Astrocyte of the cerebellum (primary cell): ENCODE results near the gene HMCN1.

Experiments used
- DNase-seq: peaks from one replicate; pipeline ENCODE4 v3.0.0-alpha.2; 2011; ENCODE audit warnings: low read depth
- H3K4me3 ChIP-seq: 2 replicates; pipeline ENCODE4 v1.5.1; 2011; ENCODE audit warnings: mild to moderate bottlenecking, low read depth, low read length, moderate library complexity
- in situ Hi-C: cut with HindIII; loops from 2 replicates; pipeline ENCODE4 v1.10.0; 2017; ENCODE audit warnings: low sequenced_read_pairs
- TF ChIP-seq, protein P1 (sequence below): IDR thresholded peaks from 2 replicates; pipeline ENCODE4 v1.5.1; 2012; ENCODE audit warnings: low read length, low read depth, moderate library complexity, mild to moderate bottlenecking; ENCODE audit errors: missing control alignments

Gene HMCN1

GRCh38 chr1:185804206-185804605 is 70.0 kb downstream of the HMCN1 start:
- no peak overlapping the region for H3K4me3 ChIP-seq
- in situ Hi-C loops = loop anchor here (5.0 kb wide), 1 partner anchor 82 kb away; no protein-coding TSS in a partner anchor
- TF ChIP-seq, protein P1, sequence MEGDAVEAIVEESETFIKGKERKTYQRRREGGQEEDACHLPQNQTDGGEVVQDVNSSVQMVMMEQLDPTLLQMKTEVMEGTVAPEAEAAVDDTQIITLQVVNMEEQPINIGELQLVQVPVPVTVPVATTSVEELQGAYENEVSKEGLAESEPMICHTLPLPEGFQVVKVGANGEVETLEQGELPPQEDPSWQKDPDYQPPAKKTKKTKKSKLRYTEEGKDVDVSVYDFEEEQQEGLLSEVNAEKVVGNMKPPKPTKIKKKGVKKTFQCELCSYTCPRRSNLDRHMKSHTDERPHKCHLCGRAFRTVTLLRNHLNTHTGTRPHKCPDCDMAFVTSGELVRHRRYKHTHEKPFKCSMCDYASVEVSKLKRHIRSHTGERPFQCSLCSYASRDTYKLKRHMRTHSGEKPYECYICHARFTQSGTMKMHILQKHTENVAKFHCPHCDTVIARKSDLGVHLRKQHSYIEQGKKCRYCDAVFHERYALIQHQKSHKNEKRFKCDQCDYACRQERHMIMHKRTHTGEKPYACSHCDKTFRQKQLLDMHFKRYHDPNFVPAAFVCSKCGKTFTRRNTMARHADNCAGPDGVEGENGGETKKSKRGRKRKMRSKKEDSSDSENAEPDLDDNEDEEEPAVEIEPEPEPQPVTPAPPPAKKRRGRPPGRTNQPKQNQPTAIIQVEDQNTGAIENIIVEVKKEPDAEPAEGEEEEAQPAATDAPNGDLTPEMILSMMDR = no peak
- no peak for DNase-seq

GRCh38 chr1:185804608-185805007 is 70.4 kb downstream of the HMCN1 start:
- TF ChIP-seq, protein P1 = no peak
- H3K4me3 ChIP-seq = no peak overlapping the region
- in situ Hi-C loops = loop anchor here (5.0 kb wide), 1 partner anchor 82 kb away; no protein-coding TSS in a partner anchor
- no peak for DNase-seq

GRCh38 chr1:185807275-185807674 is 73.1 kb downstream of the HMCN1 start:
- no peak overlapping the region for H3K4me3 ChIP-seq
- in situ Hi-C loops = no loop called here
- no peak for DNase-seq
- TF ChIP-seq, protein P1 = no peak

DNA sequence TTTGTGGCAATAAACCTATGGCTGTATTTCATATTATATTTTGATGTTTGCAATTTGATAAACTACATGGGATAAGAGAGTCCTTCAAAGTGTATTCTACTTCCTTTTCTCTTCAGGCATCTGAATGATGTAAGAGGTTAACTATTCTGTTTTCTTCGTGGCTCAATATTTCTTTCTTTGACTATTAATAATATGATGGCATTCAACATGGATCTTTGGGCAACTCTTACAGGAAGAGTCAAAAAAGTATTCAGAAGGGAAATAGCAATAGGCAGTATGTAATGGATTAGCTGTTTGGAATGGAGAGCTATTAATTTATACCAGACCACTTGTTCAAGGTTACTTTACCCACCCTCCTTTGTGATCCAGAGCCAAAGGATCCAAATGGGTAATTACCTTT is 74.4 kb downstream of the HMCN1 start:
- TF ChIP-seq, protein P1 = no peak
- no peak overlapping the region for H3K4me3 ChIP-seq
- no peak for DNase-seq
- in situ Hi-C loops = no loop called here

- TF ChIP-seq, protein P1 = no peak
- no peak for DNase-seq
- in situ Hi-C loops = no loop called here
Measured at GRCh38 chr1:185811073-185811709, 77.0 kb downstream of the HMCN1 start.

DNA sequence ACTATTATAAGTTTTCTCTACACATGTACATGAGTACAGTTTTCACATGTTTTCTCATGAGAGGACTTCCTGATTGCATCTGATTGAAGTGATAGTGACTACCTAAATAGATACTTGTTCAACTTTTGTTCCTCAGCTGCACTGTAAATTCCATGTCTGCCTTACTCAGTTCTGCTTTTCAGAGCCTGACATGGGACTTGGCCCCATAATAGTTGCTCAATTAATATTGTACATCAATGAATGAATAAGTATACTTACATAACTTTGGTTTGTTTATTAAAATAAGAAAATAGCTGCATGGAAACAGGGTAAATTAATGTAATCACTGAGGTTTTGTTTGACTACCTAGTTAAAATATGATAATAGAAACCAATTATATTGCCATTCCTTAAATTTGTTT is 78.7 kb downstream of the HMCN1 start:
- DNase-seq = no peak
- in situ Hi-C loops = no loop called here
- H3K4me3 ChIP-seq = no peak overlapping the region
- TF ChIP-seq, protein P1 = no peak

More at GRCh38 chr1:185811073-185811709, 77.0 kb downstream of the HMCN1 start:
- H3K4me3 ChIP-seq = no peak overlapping the region
